ENCODE data around the gene MAGEA11. TPM values are rescaled to one million over a fixed set of nuclear protein-coding genes. Genes with fewer than 3 reads are reported as not detected.
"Not testable (repeated sequence)": the region's sequence is repeated elsewhere in the genome, so short reads cannot be mapped to it uniquely, and the experiment has no call there.

The MAGEA11 gene
- total RNA-seq, 1 donor from 2014 or later, result not detected

DNA sequence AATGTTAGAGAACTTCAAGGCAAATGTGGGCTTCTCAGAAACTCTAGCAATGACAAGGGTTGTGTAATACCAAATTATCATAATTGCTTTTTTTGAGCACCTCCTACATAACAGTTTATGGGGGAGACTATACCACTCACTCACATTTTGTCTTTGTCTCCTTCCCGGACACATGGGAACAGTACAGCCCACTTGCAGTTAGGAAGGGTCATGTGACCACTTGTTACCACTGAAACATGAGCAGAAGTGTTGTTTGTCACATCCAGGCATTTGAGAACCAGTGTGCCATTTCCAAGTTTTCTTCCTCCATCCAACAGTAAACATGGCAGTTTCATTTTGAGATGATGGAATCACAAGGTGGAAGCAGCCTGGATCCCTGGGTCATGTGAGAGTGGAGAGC lies 6.9 kb downstream of the MAGEA11 start:
- no peak for DNase-seq (ENCODE audit: low read depth)
- H3K4me3 ChIP-seq (ENCODE audit: low read depth, low read length), result no peak overlapping the region
- TF ChIP-seq, protein P1, sequence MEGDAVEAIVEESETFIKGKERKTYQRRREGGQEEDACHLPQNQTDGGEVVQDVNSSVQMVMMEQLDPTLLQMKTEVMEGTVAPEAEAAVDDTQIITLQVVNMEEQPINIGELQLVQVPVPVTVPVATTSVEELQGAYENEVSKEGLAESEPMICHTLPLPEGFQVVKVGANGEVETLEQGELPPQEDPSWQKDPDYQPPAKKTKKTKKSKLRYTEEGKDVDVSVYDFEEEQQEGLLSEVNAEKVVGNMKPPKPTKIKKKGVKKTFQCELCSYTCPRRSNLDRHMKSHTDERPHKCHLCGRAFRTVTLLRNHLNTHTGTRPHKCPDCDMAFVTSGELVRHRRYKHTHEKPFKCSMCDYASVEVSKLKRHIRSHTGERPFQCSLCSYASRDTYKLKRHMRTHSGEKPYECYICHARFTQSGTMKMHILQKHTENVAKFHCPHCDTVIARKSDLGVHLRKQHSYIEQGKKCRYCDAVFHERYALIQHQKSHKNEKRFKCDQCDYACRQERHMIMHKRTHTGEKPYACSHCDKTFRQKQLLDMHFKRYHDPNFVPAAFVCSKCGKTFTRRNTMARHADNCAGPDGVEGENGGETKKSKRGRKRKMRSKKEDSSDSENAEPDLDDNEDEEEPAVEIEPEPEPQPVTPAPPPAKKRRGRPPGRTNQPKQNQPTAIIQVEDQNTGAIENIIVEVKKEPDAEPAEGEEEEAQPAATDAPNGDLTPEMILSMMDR (conservative IDR thresholded peaks at IDR 0.05; ENCODE audit: low read depth, low read length), result no peak

DNA sequence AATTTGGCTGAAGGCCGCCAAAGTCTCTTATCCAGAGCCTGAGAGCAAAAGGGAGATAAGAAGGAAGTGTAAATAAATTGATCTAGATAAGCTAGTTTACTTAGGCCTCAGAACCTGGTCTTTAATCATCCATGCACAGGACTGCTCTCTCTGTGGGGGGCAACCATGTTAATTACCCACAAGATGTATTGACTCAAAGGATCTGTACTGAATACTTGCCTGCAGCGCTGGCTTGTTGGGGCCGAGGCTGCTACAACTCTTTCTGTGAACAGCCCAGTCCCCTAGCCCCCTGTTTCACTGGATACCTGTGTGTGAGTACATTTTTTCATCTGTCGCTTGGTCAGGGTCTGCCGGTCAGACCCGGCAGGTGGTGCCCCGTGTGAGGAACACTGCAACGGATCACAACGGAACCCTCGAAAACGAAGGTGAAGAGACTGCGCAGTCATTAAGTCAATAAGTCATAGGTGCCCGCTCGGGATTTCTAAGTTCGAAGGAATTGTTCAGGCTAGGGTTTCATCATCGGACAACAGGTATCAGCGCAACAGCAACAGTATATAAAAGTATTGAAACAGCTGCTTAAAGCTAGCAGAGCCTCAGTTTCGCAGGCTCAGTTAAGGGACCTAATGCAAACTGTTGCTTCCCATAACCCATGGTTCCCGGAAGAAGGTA lies 8.3 kb downstream of the MAGEA11 start:
- TF ChIP-seq, protein P1 (conservative IDR thresholded peaks at IDR 0.05; ENCODE audit: low read depth, low read length), result no peak
- no peak for DNase-seq (ENCODE audit: low read depth)
- H3K4me3 ChIP-seq (ENCODE audit: low read depth, low read length), result no peak overlapping the region

DNA sequence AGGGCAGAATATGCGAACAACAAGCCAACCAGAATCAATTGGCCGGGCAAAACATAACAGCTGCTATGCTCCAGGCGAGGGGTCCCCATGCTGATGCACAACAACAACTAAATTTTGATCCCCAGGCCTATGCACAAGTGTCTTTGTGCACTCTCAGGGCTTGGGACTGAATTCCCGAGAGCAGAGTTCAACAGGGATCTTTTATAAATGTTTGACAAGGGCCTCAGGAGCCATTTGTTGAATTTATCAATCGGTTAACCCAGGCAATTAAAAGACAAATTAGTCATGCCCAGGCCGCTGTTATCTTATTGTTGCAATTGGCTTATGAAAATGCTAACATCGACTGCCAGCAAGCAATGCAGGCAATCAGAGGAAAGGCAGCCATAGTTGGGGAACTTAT lies 9.4 kb downstream of the MAGEA11 start:
- DNase-seq (ENCODE audit: low read depth); H3K4me3 ChIP-seq (ENCODE audit: low read depth, low read length): not testable (repeated sequence)

DNA sequence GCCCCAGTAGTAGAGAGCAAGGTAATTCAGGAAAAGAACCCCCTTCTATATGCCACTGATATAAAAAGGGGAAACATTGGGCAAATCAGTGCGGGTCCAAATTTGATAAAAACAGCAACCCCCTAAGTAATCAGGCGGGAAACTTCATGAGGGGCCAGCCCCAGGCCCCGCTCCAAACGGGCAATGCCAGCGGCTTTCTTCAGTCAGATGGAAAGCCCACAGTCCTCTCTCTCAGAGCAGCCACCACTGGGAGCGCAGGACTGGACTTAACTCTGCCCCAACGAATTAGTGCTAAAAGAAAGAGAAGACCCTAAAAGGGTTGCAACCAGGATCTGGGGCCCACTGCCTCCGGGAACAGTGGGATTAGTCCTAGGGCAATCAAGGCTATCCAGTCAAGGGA lies 9.9 kb downstream of the MAGEA11 start:
- H3K4me3 ChIP-seq (ENCODE audit: low read depth, low read length), result no peak overlapping the region
- TF ChIP-seq, protein P1 (conservative IDR thresholded peaks at IDR 0.05; ENCODE audit: low read depth, low read length), result no peak
- DNase-seq (ENCODE audit: low read depth), result no peak

DNA sequence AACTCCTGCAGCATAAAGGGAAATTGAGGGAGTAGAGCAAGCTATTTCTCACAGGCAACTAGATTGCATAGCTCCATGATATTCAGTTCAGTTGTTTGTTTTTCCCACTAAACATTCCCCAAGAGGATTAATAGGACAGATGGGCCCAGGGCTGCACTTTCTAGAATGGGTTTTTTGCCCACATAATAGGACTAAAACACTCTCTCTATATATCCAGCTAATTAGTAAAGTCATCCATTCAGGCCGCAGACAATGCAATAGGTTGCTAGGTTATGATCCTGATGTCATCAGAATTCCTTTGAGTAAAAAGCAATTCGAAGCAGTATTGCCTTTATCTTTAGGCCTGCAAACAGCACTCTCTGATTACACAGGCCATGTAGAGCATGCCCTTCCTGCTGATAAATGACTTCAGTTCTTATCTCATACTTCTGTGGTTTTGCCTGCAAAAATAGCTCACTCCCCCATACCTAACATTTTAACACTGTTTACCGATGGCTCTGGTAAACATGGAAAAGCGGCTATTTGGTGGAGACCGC lies 11.8 kb downstream of the MAGEA11 start:
- not testable (repeated sequence) for DNase-seq (ENCODE audit: low read depth); H3K4me3 ChIP-seq (ENCODE audit: low read depth, low read length)

DNA sequence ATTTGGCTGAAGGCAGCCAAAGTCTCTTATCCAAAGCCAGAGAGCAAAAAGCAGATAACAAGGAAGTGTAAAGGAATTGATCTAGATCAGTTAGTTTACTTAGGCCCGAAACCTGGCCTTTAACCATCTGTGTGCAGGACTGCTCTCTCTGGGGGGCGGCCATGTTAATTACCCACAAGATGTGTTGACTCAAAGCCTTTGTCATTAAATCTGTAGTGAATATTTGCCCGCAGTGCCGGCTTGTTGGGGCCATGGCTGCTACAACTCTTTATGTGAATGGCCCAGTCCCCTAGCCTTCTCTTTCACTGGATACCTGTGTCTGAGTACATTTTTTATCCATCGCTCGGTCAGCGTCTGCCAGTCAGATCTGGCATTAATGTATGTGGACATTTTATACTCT lies 15.4 kb downstream of the MAGEA11 start:
- DNase-seq (ENCODE audit: low read depth); H3K4me3 ChIP-seq (ENCODE audit: low read depth, low read length): not testable (repeated sequence)

DNA sequence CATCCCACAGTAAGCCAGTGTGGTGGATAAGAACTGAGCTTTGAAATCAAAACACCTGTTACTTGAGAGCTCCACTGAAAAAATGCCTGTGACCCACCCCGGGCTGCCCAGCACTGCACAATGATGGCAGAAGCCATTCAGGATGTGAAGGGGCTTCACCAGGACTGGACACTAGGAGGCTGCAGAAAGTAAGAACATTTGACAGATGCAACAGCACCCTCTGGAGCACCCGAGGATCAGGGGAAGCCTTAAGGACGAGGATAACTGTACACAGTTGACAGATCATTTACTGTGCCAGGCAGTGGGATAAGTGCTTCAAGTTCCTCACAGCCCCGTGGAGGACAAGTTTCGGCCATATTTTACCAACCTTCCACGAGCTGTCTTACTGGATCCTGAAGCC lies 30.4 kb downstream of the MAGEA11 start:
- not testable (repeated sequence) for H3K4me3 ChIP-seq (ENCODE audit: low read depth, low read length); DNase-seq (ENCODE audit: low read depth)

DNA sequence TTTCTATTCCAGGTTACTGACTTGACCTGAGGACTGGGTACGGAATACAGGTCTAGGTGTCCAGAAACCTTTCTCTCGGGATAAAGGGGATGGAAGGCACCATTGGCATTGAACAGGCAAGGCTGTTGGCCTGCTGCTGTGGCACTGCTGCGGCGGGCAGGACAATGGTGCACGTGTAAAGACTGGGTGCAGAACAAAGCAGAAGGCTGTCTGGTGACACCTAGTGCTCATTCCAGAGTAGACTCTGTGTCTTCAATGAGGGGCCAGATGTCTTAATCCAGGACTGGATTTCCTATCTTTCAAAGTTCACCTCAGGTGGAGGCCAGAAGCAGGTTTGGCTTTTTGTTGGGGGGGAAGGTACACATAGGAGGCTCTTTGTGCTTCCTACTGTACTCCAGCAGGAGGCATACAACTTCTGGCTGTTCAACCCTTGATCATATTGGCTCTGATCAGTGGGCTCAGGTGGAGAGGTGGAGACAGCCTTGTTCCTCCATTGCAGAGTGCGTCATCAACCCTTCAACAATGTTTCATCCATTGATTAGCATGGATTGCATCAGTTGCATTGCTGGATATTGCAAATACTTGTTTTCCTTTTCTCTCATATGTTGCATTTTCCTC lies 34.6 kb downstream of the MAGEA11 start:
- not testable (repeated sequence) for H3K4me3 ChIP-seq (ENCODE audit: low read depth, low read length); DNase-seq (ENCODE audit: low read depth)

DNA sequence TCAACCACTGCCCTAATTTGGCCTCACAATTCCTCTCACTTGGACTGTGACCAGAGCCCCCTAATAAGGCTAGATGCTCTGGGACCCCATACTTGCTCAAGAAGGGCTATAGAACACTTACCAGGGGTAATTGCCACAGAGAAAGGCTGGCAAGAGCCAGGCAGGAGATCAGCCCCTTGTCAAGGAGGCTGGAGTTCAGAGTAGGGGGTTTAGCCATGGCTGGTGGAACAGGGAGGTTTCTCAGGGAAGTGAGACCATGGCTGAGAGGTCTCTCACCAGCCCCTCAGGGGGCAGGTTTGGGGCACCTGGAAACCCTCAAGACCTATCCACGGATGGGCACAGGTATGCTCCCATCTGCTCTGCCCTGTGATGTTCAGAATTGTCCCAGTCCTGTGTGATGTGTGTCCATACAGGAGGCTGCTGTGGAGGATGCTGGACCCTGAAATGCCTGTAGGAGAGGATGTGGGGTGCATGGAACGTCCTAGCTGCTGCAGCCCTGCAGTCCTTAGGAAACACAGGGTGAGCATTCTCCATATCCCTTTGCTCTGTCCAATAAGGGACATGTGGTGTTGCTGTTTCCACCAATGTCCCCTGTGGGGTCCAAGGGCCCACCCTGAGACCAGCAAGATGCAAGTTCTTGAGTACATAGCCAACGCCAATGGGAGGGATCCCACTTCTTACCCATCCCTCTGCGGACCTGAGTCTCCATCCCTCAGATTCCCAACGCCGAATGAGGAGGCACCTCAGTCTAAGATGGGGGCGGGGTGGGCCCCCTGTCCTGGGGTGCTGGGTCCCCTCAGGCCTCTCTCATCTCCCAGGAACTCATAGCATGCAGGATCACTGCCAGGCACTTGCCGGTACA lies 45.6 kb downstream of the MAGEA11 start:
- no peak overlapping the region for H3K4me3 ChIP-seq (ENCODE audit: low read depth, low read length)
- TF ChIP-seq, protein P1 (conservative IDR thresholded peaks at IDR 0.05; ENCODE audit: low read depth, low read length), result no peak
- DNase-seq (ENCODE audit: low read depth), result no peak
